Measurements from ENCODE around the gene DBP. TPM values are rescaled to one million over a fixed set of nuclear protein-coding genes. Genes with fewer than 3 reads are reported as not detected.

DBP gene
- total and polyA plus RNA-seq, 2 of the 13 experiments (the other 11 are each of a cell fraction or from before 2014, with no cell fraction given), result 1.7 to 5.8 TPM

DNA sequence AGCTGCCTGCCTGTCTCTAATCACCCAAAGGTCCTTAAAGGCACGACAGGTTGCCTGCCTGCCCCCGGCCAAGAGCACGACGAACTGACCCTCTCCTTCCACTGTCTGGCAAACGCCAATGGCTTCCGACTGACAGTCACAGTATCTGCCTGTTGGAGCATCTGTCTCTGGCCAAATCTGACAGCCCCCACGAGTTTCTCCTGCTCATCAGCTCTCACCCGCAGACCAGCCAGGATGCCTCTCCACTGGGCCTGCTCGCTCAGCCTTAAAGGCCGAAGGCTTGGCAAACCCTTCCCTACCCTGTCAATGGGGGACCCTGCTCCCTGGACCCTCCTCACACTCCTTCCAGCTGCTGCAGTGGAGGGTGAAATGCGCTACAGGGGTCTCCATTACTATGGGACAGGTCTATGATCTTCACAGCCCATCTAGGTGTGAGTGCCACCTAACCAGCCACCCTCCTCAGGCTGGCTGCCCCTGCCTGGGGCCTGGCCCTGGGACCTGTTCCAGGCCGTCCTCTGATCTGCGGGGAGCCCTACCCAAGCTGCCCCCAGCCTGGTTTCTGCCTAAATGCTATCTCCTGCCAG is 23.2 kb downstream of the DBP start:
- Histone ChIP-seq H3K4me2 (ENCODE audit: low read depth, low read length) (no peak overlapping the region), H3K27ac (ENCODE audit: extremely low read length, insufficient read depth, low read length) (peak overlapping the region; percentile 26), H3K9ac (ENCODE audit: insufficient read depth, low read depth, low read length) (no peak overlapping the region), H3K9me3 (ENCODE audit: low read length) (no peaks in the 10 kb centered on the region), H3K4me1 (ENCODE audit: insufficient read depth, low read length) (peaks cover 39% of the 10 kb centered on the region), H3K27me3 (ENCODE audit: control insufficient read depth in 1 of 2, insufficient read depth in 2 of 2, low read length in 2 of 2) (no peaks in the 10 kb centered on the region; a peak in 1 of 5 replicates), H4K20me1 (ENCODE audit: insufficient read depth, low read length) (peaks cover 38% of the 10 kb centered on the region), H3K79me2 (ENCODE audit: insufficient read depth, low read length) (peaks cover 28% of the 10 kb centered on the region), H2AFZ (ENCODE audit: low read length) (no peak overlapping the region), H3K4me3 (replicated peaks in 1 of 3; ENCODE audit: insufficient read depth in 1 of 3, low read depth in 2 of 3, low read length in 3 of 3) (no peak overlapping the region), H3K36me3 (replicated peaks in 1 of 2; ENCODE audit: control insufficient read depth in 1 of 2, insufficient read depth in 2 of 2, low read length in 2 of 2) (peaks cover 15 to 28% of the 10 kb centered on the region in 2 experiments)
- FAIRE-seq (no peak), DNase-seq (ENCODE audit: low spot score) (no peak), ATAC-seq (peak; percentile 37)
- WGBS (ENCODE audit: low lambda C conversion rate), result 81% methylated on average over 10 of the region's 13 CpGs
- no TSS peak for BruUV-seq (replicated peaks)
- no peak for TF ChIP-seq MED8 (CRISPR knock-in tag; IDR thresholded peaks at IDR 0.05; ENCODE audit: insufficient replicate concordance)
- TF ChIP-seq, protein P1, sequence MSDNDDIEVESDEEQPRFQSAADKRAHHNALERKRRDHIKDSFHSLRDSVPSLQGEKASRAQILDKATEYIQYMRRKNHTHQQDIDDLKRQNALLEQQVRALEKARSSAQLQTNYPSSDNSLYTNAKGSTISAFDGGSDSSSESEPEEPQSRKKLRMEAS (IDR thresholded peaks at IDR 0.05), result peak; percentile 18; the same call in 1 of the 2 replicates
- TF ChIP-seq MTF1 (CRISPR knock-in tag; IDR thresholded peaks at IDR 0.05), result no peak
- TF ChIP-seq RBM22 (optimal IDR thresholded peaks at IDR 0.05; ENCODE audit: low read length), result peak; percentile 20
- TF ChIP-seq ZNF703 (CRISPR knock-in tag; IDR thresholded peaks at IDR 0.05; ENCODE audit: borderline replicate concordance), result no peak
- no peak for TF ChIP-seq TSC22D2 (CRISPR knock-in tag; IDR thresholded peaks at IDR 0.05; ENCODE audit: borderline replicate concordance)
- peak; percentile 63; the same call in 1 of the 2 replicates for TF ChIP-seq PAF1 (CRISPR knock-in tag; IDR thresholded peaks at IDR 0.05)
- TF ChIP-seq, protein P2, sequence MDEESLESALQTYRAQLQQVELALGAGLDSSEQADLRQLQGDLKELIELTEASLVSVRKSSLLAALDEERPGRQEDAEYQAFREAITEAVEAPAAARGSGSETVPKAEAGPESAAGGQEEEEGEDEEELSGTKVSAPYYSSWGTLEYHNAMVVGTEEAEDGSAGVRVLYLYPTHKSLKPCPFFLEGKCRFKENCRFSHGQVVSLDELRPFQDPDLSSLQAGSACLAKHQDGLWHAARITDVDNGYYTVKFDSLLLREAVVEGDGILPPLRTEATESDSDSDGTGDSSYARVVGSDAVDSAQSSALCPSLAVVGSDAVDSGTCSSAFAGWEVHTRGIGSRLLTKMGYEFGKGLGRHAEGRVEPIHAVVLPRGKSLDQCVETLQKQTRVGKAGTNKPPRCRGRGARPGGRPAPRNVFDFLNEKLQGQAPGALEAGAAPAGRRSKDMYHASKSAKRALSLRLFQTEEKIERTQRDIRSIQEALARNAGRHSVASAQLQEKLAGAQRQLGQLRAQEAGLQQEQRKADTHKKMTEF (CRISPR knock-in tag; IDR thresholded peaks at IDR 0.05), result no peak
- TF ChIP-seq POLR2A (IDR thresholded peaks at IDR 0.05; ENCODE audit: insufficient read depth in 1 of 2, low read depth in 2 of 2, low read length in 2 of 2), result peak in 1 of 2 experiments; percentile 56; a peak in 2 of 4 replicates
- TF ChIP-seq PLRG1 (conservative IDR thresholded peaks at IDR 0.05), result no peak
- TF ChIP-seq MIER2 (CRISPR knock-in tag; IDR thresholded peaks at IDR 0.05), result no peak
- TF ChIP-seq KLF11 (CRISPR knock-in tag; IDR thresholded peaks at IDR 0.05), result no peak
- TF ChIP-seq, protein P3, sequence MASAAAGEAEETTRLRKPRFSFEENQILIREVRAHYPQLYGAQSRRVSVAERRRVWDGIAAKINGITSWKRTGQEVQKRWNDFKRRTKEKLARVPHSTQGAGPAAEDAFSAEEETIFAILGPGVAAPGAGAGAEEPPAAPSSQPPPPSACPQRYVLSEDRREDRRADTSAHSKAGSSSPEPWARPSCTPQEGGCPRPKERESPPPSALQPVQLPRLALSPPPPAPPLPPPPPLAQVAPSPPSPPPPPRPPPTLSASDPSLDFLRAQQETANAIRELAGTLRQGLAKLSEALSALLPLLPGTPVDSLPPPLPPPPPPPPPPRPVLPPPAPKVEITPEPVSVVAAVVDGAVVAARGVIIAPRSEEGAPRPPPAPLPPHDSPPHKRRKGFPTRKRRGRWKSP (CRISPR knock-in tag; IDR thresholded peaks at IDR 0.05), result no peak
- no peak for TF ChIP-seq KLF12 (CRISPR knock-in tag; IDR thresholded peaks at IDR 0.05; ENCODE audit: borderline replicate concordance)
- TF ChIP-seq, protein P4, sequence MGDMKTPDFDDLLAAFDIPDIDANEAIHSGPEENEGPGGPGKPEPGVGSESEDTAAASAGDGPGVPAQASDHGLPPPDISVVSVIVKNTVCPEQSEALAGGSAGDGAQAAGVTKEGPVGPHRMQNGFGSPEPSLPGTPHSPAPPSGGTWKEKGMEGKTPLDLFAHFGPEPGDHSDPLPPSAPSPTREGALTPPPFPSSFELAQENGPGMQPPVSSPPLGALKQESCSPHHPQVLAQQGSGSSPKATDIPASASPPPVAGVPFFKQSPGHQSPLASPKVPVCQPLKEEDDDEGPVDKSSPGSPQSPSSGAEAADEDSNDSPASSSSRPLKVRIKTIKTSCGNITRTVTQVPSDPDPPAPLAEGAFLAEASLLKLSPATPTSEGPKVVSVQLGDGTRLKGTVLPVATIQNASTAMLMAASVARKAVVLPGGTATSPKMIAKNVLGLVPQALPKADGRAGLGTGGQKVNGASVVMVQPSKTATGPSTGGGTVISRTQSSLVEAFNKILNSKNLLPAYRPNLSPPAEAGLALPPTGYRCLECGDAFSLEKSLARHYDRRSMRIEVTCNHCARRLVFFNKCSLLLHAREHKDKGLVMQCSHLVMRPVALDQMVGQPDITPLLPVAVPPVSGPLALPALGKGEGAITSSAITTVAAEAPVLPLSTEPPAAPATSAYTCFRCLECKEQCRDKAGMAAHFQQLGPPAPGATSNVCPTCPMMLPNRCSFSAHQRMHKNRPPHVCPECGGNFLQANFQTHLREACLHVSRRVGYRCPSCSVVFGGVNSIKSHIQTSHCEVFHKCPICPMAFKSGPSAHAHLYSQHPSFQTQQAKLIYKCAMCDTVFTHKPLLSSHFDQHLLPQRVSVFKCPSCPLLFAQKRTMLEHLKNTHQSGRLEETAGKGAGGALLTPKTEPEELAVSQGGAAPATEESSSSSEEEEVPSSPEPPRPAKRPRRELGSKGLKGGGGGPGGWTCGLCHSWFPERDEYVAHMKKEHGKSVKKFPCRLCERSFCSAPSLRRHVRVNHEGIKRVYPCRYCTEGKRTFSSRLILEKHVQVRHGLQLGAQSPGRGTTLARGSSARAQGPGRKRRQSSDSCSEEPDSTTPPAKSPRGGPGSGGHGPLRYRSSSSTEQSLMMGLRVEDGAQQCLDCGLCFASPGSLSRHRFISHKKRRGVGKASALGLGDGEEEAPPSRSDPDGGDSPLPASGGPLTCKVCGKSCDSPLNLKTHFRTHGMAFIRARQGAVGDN (CRISPR knock-in tag; IDR thresholded peaks at IDR 0.05), result 0 out of 2 replicates have a peak, but pooled peaks have one; percentile 2
- no peak for TF ChIP-seq ZBTB21 (CRISPR knock-in tag; IDR thresholded peaks at IDR 0.05)
- TF ChIP-seq MAFG (CRISPR knock-in tag; IDR thresholded peaks at IDR 0.05), result no peak
- TF ChIP-seq ZZZ3 (CRISPR knock-in tag; IDR thresholded peaks at IDR 0.05; ENCODE audit: borderline replicate concordance), result no peak
- TF ChIP-seq ZBTB7B (CRISPR knock-in tag; IDR thresholded peaks at IDR 0.05), result no peak
- ChIA-PET POLR2A (interaction anchor here (1.0 kb wide), 1 partner anchor 25 kb away, joined by 3 read pairs; no protein-coding TSS in a partner anchor), CTCF (ENCODE audit: low intra/inter-chr PET ratio, low total read pairs) (no interaction called here)
- in situ Hi-C loops (cut with HindIII; ENCODE audit: extremely low pct_ligation_motif_present, low pct_unique_long_range_greater_than_20kb) (no loop called here), intact Hi-C loops (cut with micrococcal nuclease; ENCODE audit: unreplicated experiment) (no loop called here)

Data from HepG2 (cell line).